ENCODE data around the gene TYK2.
"Not testable (repeated sequence)": the region's sequence is repeated elsewhere in the genome, so short reads cannot be mapped to it uniquely, and the experiment has no call there.

TYK2 gene

GRCh38 chr19:10374931-10375330, 5.4 kb downstream of the TYK2 start:
- TF ChIP-seq, protein P1, sequence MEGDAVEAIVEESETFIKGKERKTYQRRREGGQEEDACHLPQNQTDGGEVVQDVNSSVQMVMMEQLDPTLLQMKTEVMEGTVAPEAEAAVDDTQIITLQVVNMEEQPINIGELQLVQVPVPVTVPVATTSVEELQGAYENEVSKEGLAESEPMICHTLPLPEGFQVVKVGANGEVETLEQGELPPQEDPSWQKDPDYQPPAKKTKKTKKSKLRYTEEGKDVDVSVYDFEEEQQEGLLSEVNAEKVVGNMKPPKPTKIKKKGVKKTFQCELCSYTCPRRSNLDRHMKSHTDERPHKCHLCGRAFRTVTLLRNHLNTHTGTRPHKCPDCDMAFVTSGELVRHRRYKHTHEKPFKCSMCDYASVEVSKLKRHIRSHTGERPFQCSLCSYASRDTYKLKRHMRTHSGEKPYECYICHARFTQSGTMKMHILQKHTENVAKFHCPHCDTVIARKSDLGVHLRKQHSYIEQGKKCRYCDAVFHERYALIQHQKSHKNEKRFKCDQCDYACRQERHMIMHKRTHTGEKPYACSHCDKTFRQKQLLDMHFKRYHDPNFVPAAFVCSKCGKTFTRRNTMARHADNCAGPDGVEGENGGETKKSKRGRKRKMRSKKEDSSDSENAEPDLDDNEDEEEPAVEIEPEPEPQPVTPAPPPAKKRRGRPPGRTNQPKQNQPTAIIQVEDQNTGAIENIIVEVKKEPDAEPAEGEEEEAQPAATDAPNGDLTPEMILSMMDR (IDR thresholded peaks at IDR 0.05; ENCODE audit: control insufficient read depth, insufficient read depth, low read depth, low read length, missing control alignments): no peak
- no peak overlapping the region for H3K4me3 ChIP-seq (ENCODE audit: control insufficient read depth, low read depth, low read length)
- no peak for DNase-seq (ENCODE audit: low read depth)

- H3K4me3 ChIP-seq (ENCODE audit: control insufficient read depth, low read depth, low read length): no peak overlapping the region
- TF ChIP-seq, protein P1 (IDR thresholded peaks at IDR 0.05; ENCODE audit: control insufficient read depth, insufficient read depth, low read depth, low read length, missing control alignments): no peak
- DNase-seq (ENCODE audit: low read depth): no peak
These were observed 7.7 kb downstream of the TYK2 start for GRCh38 chr19:10372690-10373089.

DNA sequence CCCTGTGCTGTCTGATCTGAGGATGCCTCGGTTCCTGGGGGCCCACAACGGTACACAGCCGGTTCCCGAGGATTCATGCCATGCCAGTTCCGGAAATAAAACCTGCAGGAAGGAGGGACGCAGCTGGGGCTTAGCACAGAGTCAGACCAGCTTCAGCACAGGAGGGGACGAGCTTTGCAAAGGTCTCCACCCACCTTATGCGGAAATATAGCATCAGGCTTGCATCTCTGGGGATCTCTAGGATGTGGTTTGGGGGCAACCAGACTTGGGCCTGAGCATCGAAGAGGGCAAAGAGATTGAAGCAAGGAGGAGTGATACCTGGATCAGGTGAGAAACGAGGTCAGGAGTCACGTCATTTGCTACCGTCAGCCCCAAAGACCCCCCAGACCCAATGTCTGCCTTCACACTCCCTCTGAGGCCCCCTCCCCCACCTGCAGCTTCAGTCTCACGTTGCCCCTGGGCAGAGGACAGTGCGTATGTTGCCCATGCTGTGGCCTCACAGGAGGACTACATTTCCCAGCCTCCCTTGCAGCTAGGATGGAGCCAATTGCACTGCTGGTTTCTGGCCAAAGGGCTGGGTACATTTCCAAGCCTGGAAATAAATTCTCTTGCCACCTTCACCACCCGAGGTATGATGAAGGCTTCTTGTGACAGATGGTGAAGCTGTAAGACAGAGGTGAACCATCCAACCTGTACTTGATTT, 12.1 kb downstream of the TYK2 start:
- TF ChIP-seq, protein P1 (IDR thresholded peaks at IDR 0.05; ENCODE audit: control insufficient read depth, insufficient read depth, low read depth, low read length, missing control alignments): no peak
- DNase-seq (ENCODE audit: low read depth): no peak
- no peak overlapping the region for H3K4me3 ChIP-seq (ENCODE audit: control insufficient read depth, low read depth, low read length)

GRCh38 chr19:10366950-10367512, 13.3 kb downstream of the TYK2 start:
- DNase-seq (ENCODE audit: low read depth): not testable (repeated sequence)

GRCh38 chr19:10365518-10365917, 14.9 kb downstream of the TYK2 start:
- DNase-seq (ENCODE audit: low read depth): no peak
- TF ChIP-seq, protein P1 (IDR thresholded peaks at IDR 0.05; ENCODE audit: control insufficient read depth, insufficient read depth, low read depth, low read length, missing control alignments): no peak
- H3K4me3 ChIP-seq (ENCODE audit: control insufficient read depth, low read depth, low read length): no peak overlapping the region

More at GRCh38 chr19:10366950-10367512, 13.3 kb downstream of the TYK2 start:
- not testable (repeated sequence) for H3K4me3 ChIP-seq (ENCODE audit: control insufficient read depth, low read depth, low read length)

DNA sequence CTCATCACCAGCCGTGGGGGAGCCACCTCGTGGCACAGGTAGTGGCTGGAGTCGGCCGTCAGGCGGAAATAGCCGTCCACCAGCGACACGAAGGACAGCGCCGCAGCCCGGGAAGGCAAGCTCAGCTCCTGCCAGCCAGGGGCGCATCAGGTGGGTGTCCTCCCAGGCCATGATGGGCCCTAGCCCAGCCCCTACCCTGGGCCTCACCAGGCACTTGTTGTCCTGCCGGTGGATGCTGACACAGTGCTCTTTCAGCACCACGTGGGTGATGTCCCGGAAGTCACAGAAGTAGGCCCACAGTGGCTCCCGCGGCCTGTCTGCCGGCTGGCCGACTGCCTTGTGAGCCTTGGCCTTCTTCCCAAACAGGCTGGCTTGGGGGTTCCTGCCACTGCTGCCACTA, 15.7 kb downstream of the TYK2 start:
- DNase-seq (ENCODE audit: low read depth): no peak
- no peak overlapping the region for H3K4me3 ChIP-seq (ENCODE audit: control insufficient read depth, low read depth, low read length)
- TF ChIP-seq, protein P1 (IDR thresholded peaks at IDR 0.05; ENCODE audit: control insufficient read depth, insufficient read depth, low read depth, low read length, missing control alignments): no peak

- TF ChIP-seq, protein P1 (IDR thresholded peaks at IDR 0.05; ENCODE audit: control insufficient read depth, insufficient read depth, low read depth, low read length, missing control alignments): no peak
- DNase-seq (ENCODE audit: low read depth): no peak
- H3K4me3 ChIP-seq (ENCODE audit: control insufficient read depth, low read depth, low read length): no peak overlapping the region
These were observed 16.5 kb downstream of the TYK2 start for GRCh38 chr19:10363789-10364281.
